Smooth muscle cell (in vitro differentiated cells): ENCODE results near the gene HPSE2. TPM values are rescaled to one million over a fixed set of nuclear protein-coding genes. Genes with fewer than 3 reads are reported as not detected.

Experiments used
- DNase-seq: peaks from one replicate; lab custom pipeline; 2025; ENCODE audit not compliant: unreplicated experiment; lab: John Stamatoyannopoulos, UW
- H2AFZ ChIP-seq: fragments of 200-600 bp; sonication (generic); 2 replicates; pipeline ENCODE4 v1.6.0; 2016; ENCODE audit warnings: antibody characterized with exemption, low read depth, mild to moderate bottlenecking
- H3F3A ChIP-seq: fragments of 200-600 bp; sonication (generic); 2 replicates; pipeline ENCODE4 v1.6.0; 2017; ENCODE audit warnings: antibody characterized with exemption, low read depth
- H3K27ac ChIP-seq: fragments of 200-600 bp; sonication (generic); 2 replicates; pipeline ENCODE4 v1.5.1; 2016; ENCODE audit warnings: low read depth, mild to moderate bottlenecking
- H3K27me3 ChIP-seq: fragments of 200-600 bp; sonication (generic); 2 replicates; pipeline ENCODE4 v1.6.1; 2016; ENCODE audit warnings: low read depth, mild to moderate bottlenecking
- H3K36me3 ChIP-seq: fragments of 200-600 bp; sonication (generic); 2 replicates; pipeline ENCODE4 v1.5.1; 2016; ENCODE audit warnings: low read depth
- H3K4me1 ChIP-seq: fragments of 200-600 bp; sonication (generic); 2 replicates; pipeline ENCODE4 v1.5.1; 2016; ENCODE audit warnings: low read depth
- H3K4me2 ChIP-seq: fragments of 200-600 bp; sonication (generic); 2 replicates; pipeline ENCODE4 v1.6.0; 2016; ENCODE audit warnings: mild to moderate bottlenecking
- H3K4me3 ChIP-seq: fragments of 200-600 bp; sonication (generic); 2 replicates; pipeline ENCODE4 v1.5.1; 2016; ENCODE audit warnings: mild to moderate bottlenecking
- H3K79me2 ChIP-seq: fragments of 200-600 bp; sonication (generic); 2 replicates; pipeline ENCODE4 v1.6.0; 2016; ENCODE audit warnings: low read depth, mild to moderate bottlenecking
- H3K9ac ChIP-seq: fragments of 200-600 bp; sonication (generic); 2 replicates; pipeline ENCODE4 v1.6.0; 2016; ENCODE audit warnings: low read depth
- H3K9me3 ChIP-seq: fragments of 200-600 bp; sonication (generic); replicated peaks from 2 replicates; pipeline ENCODE4 v1.5.1; 2016; ENCODE audit warnings: low read depth
- H4K20me1 ChIP-seq: fragments of 200-600 bp; sonication (generic); 2 replicates; pipeline ENCODE4 v1.6.0; 2016; ENCODE audit warnings: low read depth
- WGBS: methylation state at CpG from one replicate; pipeline ENCODE4 v1.1.7; 2016; ENCODE audit warnings: low lambda C conversion rate; 5-methylcytosine and 5-hydroxymethylcytosine counted together
- polyA plus RNA-seq: library from polyadenylated mRNA; unstranded; fragments of >200 nt; fragmentation: Nextera tagmentation; extraction: Ambion mirVana; gene quantifications from 2 replicates; pipeline ENCODE4 v1.2.1, GENCODE V29; 2016
- total RNA-seq: library from RNA; depleted of rRNA; stranded (reverse); fragments of >200 nt; gene quantifications from 2 replicates; pipeline ENCODE4 v1.2.3, GENCODE V29; 2014
- TF ChIP-seq, protein P1 (sequence below): fragments of 200-600 bp; sonication (generic); IDR thresholded peaks from 2 replicates; pipeline ENCODE4 v1.5.1; 2017; ENCODE audit warnings: borderline replicate concordance, mild to moderate bottlenecking, antibody characterized with exemption; ENCODE audit not compliant: insufficient read depth, poor library complexity, severe bottlenecking

Gene HPSE2
- total and polyA plus RNA-seq, 2 experiments from 2014 or later, result 0.13 TPM; not detected in 1

DNA sequence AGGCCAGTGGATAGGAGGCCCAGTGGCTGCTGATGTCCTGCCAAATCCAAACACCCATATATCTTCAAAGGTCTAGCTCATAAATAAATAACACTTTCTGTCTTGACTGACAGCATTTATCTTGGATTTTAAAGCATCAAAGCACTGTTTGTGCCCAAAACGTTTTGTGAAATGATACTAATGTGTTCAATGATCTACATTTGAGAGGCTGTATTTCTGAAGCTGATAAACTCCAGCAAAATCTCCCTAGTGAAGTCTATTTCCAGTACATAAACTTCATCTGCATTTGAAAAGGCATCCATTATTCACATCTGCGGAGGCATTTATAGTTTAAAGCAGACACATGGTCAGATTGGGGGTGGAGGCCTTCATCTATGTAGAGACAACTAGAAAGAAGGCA, 276.3 kb downstream of the HPSE2 start:
- H3K36me3 ChIP-seq, result no peaks in the 10 kb centered on the region
- H3F3A ChIP-seq, result peaks cover 24% of the 10 kb centered on the region
- H3K4me1 ChIP-seq, result peaks cover 14% of the 10 kb centered on the region
- H3K9me3 ChIP-seq, result no peaks in the 10 kb centered on the region
- H3K79me2 ChIP-seq, result no peaks in the 10 kb centered on the region
- no peaks in the 10 kb centered on the region for H4K20me1 ChIP-seq
- TF ChIP-seq, protein P1, sequence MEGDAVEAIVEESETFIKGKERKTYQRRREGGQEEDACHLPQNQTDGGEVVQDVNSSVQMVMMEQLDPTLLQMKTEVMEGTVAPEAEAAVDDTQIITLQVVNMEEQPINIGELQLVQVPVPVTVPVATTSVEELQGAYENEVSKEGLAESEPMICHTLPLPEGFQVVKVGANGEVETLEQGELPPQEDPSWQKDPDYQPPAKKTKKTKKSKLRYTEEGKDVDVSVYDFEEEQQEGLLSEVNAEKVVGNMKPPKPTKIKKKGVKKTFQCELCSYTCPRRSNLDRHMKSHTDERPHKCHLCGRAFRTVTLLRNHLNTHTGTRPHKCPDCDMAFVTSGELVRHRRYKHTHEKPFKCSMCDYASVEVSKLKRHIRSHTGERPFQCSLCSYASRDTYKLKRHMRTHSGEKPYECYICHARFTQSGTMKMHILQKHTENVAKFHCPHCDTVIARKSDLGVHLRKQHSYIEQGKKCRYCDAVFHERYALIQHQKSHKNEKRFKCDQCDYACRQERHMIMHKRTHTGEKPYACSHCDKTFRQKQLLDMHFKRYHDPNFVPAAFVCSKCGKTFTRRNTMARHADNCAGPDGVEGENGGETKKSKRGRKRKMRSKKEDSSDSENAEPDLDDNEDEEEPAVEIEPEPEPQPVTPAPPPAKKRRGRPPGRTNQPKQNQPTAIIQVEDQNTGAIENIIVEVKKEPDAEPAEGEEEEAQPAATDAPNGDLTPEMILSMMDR, result no peak
- H3K27ac ChIP-seq, result peak overlapping the region; percentile 34
- no peak for DNase-seq
- H3K4me2 ChIP-seq, result no peak overlapping the region
- H2AFZ ChIP-seq, result peak overlapping the region; percentile 77
- no peaks in the 10 kb centered on the region for H3K27me3 ChIP-seq
- no peak overlapping the region for H3K4me3 ChIP-seq
- 23% methylated on average over 2 of the region's 2 CpGs for WGBS
- no peak overlapping the region for H3K9ac ChIP-seq

DNA sequence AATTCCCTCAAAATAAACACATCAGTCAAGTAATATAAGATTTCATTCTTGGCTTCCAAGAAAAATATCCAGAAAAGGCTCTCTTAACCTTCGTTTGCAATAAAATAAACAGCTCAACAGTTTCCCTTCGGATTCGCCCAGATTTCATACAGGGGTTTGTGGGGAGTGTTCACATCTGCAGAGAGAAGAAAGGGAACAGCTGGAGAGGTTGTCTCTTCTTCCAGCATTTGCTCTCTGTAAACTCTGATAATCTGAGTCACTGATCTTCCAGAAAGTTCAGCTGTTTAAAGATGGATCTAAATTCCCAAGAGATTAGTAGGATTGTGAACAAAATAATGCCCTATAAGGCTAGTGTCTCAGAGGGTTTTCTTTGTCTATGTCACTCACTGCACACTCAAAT, 277.9 kb downstream of the HPSE2 start:
- H3F3A ChIP-seq, result peaks cover 24% of the 10 kb centered on the region
- DNase-seq, result no peak

DNA sequence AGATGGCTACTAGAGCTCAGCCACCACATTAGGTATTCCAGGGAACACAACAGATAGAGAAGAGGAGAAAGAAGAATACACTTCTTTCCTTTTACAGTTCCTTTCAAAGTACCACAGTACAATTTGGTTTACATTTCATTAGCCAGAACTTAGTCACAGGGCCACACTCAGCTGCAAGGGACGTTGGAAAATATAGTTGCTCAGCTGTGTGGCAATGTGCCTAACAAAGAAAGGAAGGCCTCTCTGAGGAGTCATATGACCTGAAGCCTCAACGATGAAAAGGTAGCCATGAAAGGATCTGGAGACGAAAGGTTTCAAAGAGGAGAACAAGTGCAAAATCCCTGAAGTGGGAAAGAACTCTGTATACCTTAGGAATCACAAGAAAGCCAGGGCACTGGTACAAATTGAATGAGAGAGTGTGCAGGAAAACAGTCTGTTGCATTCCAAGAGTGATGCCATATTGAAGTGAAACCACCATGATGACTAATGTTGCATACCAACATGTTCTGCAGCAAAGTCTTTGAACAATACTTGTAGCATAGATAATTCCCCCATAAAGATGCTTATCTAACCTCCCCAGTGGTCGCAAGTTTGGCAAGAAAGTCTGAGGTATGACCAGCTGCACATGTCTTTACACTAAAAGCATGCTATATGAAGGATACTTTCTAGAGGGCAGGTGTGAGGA, 278.9 kb downstream of the HPSE2 start:
- Histone ChIP-seq H4K20me1 (no peaks in the 10 kb centered on the region), H3K4me3 (no peak overlapping the region), H3K4me1 (peaks cover 14% of the 10 kb centered on the region), H3K9ac (peak overlapping the region; percentile 2), H2AFZ (peak overlapping the region; percentile 44), H3K9me3 (no peaks in the 10 kb centered on the region), H3K36me3 (no peaks in the 10 kb centered on the region), H3F3A (peaks cover 24% of the 10 kb centered on the region), H3K4me2 (peak overlapping the region; percentile 72), H3K27ac (peak overlapping the region; percentile 74), H3K27me3 (no peaks in the 10 kb centered on the region), H3K79me2 (no peaks in the 10 kb centered on the region)
- TF ChIP-seq, protein P1, result no peak
- WGBS, result 32% methylated on average over 4 of the region's 4 CpGs
- no peak for DNase-seq

More for the DNA sequence above, 277.9 kb downstream of the HPSE2 start:
- Histone ChIP-seq H3K4me1 (peaks cover 14% of the 10 kb centered on the region), H3K9ac (no peak overlapping the region), H3K9me3 (no peaks in the 10 kb centered on the region), H4K20me1 (no peaks in the 10 kb centered on the region), H3K79me2 (no peaks in the 10 kb centered on the region), H3K36me3 (no peaks in the 10 kb centered on the region), H3K27ac (peak overlapping the region; percentile 74), H2AFZ (no peak overlapping the region), H3K4me2 (peak overlapping the region; percentile 72), H3K4me3 (no peak overlapping the region), H3K27me3 (no peaks in the 10 kb centered on the region)
- 25% methylated on average over 3 of the region's 3 CpGs for WGBS
- TF ChIP-seq, protein P1, result no peak

DNA sequence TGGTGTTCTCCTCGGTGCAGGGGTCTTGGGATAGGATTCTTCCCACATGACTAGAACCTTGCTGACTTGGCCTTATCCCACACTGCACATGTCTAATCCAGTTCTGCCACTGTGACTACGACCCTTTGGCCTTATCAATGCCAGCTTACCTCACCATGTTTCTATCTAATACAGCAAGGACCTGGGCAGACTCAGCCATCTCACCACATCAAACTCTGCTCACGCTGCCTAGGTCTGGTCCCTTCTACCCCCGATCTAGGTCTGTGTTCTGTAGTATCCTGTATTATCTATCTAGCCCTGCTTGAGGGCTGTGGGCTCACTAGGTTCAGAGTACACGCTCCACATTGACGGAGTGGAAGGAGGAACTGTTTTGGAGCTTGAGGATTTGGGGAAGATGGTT, 282.4 kb downstream of the HPSE2 start:
- H3K9ac ChIP-seq, result no peak overlapping the region
- peaks cover 14% of the 10 kb centered on the region for H3K4me1 ChIP-seq
- TF ChIP-seq, protein P1, result no peak
- H3K9me3 ChIP-seq, result no peaks in the 10 kb centered on the region
- no peaks in the 10 kb centered on the region for H4K20me1 ChIP-seq
- no peaks in the 10 kb centered on the region for H3K36me3 ChIP-seq
- H3K27me3 ChIP-seq, result no peaks in the 10 kb centered on the region
- DNase-seq, result no peak
- no peak overlapping the region for H3K4me2 ChIP-seq
- H3F3A ChIP-seq, result peaks cover 25% of the 10 kb centered on the region
- H3K27ac ChIP-seq, result no peak overlapping the region
- 93% methylated on average over 6 of the region's 6 CpGs for WGBS
- H3K79me2 ChIP-seq, result no peaks in the 10 kb centered on the region
- no peak overlapping the region for H2AFZ ChIP-seq
- H3K4me3 ChIP-seq, result no peak overlapping the region
